H1 (cell line): ENCODE results near the gene SPINK5. TPM values are rescaled to one million over a fixed set of nuclear protein-coding genes. Genes with fewer than 3 reads are reported as not detected.

Source experiments
- CBX5 ChIP-seq: fragments of 300-800, 300-1000 bp; sonication (generic); IDR thresholded peaks from 2 replicates; pipeline ENCODE4 v1.7.1; 2016; ENCODE audit warnings: antibody characterized with exemption, low read length, low read depth
- polyA plus RNA-seq, 7 experiments: library from polyadenylated mRNA; depleted of rRNA in 3 of 7; stranded (reverse) in 5 of 7; unstranded in 2 of 7; fragments of >200 nt in 5 of 7; fragments of 200-250 nt in 2 of 7; gene quantifications; 1 replicate in 5 of 7; 2 replicates in 1 of 7; 4 replicates in 1 of 7; pipeline versions ENCODE4 v1.2.1 to v1.2.3, GENCODE V29; 2011 to 2013; ENCODE audit warnings: missing spikeins in 2 of 7, mixed read lengths in 2 of 7
- total RNA-seq: library from RNA; stranded (reverse); fragmentation: NEBNext Ultra II Directional; extraction: Animal tissue kit (Norgen Biotek cat#: 25700); gene quantifications from 2 replicates; pipeline ENCODE4 v1.2.1, GENCODE V29; 2021

The SPINK5 gene
- total and polyA plus RNA-seq, 2 of the 8 experiments (the other 6 are each of a cell fraction or from before 2014, with no cell fraction given) = 1.4 to 2.2 TPM

DNA sequence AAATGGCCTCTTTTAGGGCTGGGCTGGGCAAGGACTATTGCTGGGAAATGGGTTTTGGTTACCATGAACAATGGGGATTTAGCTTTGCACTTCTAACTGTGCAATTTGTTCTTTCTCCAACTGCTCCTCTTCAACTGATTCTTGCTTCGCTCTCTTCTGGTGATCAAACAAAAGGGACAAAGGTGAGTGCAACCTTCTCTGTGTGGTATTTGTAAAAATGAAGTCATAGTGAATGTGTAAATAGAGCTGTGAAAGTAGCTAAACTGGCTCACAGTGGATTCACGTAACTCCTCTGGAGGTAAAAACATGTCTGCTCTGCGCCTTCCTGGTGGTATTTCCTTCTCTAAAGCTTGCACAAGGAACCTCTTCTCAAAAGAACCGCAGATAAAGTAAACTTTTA is 83.6 kb downstream of the SPINK5 start (continued):
- no peak for TF ChIP-seq CBX5
